Epithelial cell of esophagus (primary cell): ENCODE results near the gene TBC1D19.
"Not testable (repeated sequence)": the region's sequence is repeated elsewhere in the genome, so short reads cannot be mapped to it uniquely, and the experiment has no call there.

Experiments
- DNase-seq: peaks from one replicate; pipeline ENCODE4 v3.0.0; 2010; ENCODE audit warnings: low read depth
- H3K4me3 ChIP-seq: 2 replicates; pipeline ENCODE4 v1.5.1; 2011; ENCODE audit warnings: mild to moderate bottlenecking, low read length, control low read depth
- CTCF ChIP-seq: IDR thresholded peaks from 2 replicates; pipeline ENCODE4 v1.5.1; 2011; ENCODE audit warnings: low read depth, mild to moderate bottlenecking, low read length, control low read depth, inconsistent platforms; ENCODE audit not compliant: insufficient read depth; ENCODE audit errors: missing control alignments

Gene TBC1D19

GRCh38 chr4:26613735-26614134 is 29.9 kb downstream of the TBC1D19 start:
- TF ChIP-seq CTCF = no peak
- H3K4me3 ChIP-seq = no peak overlapping the region
- no peak for DNase-seq

- peak; percentile 63 for DNase-seq
- H3K4me3 ChIP-seq = no peak overlapping the region
- no peak for TF ChIP-seq CTCF
Measured at GRCh38 chr4:26619784-26620183, 35.9 kb downstream of the TBC1D19 start.

GRCh38 chr4:26621366-26621765 is 37.5 kb downstream of the TBC1D19 start:
- TF ChIP-seq CTCF = no peak
- DNase-seq = no peak
- no peak overlapping the region for H3K4me3 ChIP-seq

- TF ChIP-seq CTCF = no peak
- DNase-seq = no peak
- no peak overlapping the region for H3K4me3 ChIP-seq
Measured at GRCh38 chr4:26622913-26623312, 39.0 kb downstream of the TBC1D19 start.

GRCh38 chr4:26626658-26627057 is 42.8 kb downstream of the TBC1D19 start:
- H3K4me3 ChIP-seq, DNase-seq: not testable (repeated sequence)

- no peak for TF ChIP-seq CTCF
- no peak overlapping the region for H3K4me3 ChIP-seq
- DNase-seq = no peak
Measured at GRCh38 chr4:26632916-26633315, 49.0 kb downstream of the TBC1D19 start.

GRCh38 chr4:26634237-26634636 is 50.4 kb downstream of the TBC1D19 start:
- TF ChIP-seq CTCF = no peak
- no peak for DNase-seq
- no peak overlapping the region for H3K4me3 ChIP-seq

- DNase-seq = no peak
- no peak overlapping the region for H3K4me3 ChIP-seq
- no peak for TF ChIP-seq CTCF
Measured at GRCh38 chr4:26636458-26636857, 52.6 kb downstream of the TBC1D19 start.

- H3K4me3 ChIP-seq, DNase-seq: not testable (repeated sequence)
Measured at GRCh38 chr4:26640639-26641038, 56.8 kb downstream of the TBC1D19 start.
